GM18873 (cell line): ENCODE measurements around the gene KAT8.

Experiments
- ATAC-seq: cut with Tn5 transposase; IDR thresholded peaks from one replicate; pipeline ENCODE4 v1.9.1; 2021; ENCODE audit warnings: mild to moderate bottlenecking, moderate library complexity, moderate number of reproducible peaks; ENCODE audit not compliant: unreplicated experiment, low FRiP score

KAT8 gene

DNA sequence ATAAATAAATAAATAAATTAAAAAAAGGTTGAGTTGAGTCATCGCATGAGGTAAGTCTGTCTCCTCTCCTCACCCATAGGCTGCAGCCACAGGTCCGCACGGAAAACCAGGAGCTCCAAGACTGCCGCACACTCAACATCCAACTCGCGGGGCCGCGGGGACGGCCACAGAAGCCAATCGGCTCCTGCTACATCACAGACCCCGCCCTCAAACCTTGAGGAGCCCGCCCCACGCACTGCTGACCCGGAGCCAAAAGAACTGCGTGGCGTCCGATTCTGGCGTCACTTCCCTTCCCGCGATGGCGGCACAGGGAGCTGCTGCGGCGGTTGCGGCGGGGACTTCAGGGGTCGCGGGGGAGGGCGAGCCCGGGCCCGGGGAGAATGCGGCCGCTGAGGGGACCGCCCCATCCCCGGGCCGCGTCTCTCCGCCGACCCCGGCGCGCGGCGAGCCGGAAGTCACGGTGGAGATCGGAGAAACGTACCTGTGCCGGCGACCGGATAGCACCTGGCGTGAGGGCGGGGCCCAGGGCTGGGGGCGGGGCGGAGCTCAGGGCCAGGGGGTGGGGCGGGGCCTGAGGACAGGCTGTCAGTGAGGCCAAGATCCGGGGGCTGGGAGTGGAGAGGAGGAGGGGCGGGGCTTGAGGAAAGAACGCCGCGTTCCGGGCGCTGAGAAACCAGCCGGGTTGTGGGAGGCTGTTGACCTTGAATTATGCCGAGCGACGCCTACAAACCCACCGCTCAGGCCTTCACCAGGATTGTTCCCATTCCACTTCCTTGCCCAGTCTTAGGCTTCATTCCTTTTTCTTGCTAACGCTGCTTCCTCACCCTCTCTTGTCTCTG lies at the start of gene KAT8:
KAT8 (plus strand) TSS at position 281 of the 839 bp plus-strand sequence; CDS start at position 299, 18 bp downstream.
- peak; percentile 79 for ATAC-seq

DNA sequence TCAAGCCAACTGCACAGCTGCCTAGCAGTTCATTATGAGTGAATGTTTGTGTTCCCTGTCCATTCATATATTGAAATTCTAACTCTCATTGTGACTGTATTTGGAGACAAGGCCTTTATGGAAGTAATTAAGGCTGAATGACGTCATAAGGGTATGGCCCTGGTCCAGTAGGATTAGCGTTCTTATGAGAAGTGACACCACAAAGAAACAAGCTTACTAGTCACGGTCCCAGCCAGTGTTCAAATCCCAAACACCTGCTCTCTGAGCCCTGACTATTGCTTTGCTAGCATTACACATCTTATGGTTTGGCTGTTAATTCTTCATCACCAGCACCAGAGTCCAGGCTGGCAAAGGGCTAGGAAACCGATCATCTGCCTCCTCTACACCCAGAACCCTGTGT lies 45.6 kb upstream of the KAT8 start:
- ATAC-seq, result no peak

DNA sequence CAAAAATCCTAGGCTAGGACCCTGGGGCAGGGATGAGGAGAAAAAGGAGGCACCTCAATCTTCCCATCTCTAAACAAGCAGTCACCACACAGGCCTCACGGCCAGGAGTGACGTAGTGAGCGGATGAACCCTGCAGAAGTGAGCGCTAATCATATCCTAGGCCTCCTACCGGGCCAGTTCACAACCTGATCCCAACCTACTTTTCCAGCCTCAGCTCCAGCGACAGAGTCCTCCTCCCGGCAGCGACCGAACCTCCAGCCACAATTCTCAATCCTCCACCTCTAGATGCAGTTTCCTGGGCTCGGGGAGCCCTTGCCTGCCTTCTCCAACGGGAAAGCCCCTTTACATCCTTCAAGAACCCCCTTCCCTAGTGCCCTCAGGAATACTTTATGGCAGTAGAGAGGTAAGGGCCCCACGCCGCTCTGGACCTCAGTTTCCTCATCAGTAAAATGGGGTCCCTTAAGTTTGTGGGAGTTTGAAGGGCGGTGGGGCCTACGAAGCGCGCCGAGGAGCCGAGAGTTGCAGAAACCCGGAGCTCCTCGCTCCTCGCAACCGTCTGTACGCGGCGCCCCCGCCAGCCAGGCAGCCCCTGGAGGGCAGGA lies 44.8 kb upstream of the KAT8 start:
- no peak for ATAC-seq

DNA sequence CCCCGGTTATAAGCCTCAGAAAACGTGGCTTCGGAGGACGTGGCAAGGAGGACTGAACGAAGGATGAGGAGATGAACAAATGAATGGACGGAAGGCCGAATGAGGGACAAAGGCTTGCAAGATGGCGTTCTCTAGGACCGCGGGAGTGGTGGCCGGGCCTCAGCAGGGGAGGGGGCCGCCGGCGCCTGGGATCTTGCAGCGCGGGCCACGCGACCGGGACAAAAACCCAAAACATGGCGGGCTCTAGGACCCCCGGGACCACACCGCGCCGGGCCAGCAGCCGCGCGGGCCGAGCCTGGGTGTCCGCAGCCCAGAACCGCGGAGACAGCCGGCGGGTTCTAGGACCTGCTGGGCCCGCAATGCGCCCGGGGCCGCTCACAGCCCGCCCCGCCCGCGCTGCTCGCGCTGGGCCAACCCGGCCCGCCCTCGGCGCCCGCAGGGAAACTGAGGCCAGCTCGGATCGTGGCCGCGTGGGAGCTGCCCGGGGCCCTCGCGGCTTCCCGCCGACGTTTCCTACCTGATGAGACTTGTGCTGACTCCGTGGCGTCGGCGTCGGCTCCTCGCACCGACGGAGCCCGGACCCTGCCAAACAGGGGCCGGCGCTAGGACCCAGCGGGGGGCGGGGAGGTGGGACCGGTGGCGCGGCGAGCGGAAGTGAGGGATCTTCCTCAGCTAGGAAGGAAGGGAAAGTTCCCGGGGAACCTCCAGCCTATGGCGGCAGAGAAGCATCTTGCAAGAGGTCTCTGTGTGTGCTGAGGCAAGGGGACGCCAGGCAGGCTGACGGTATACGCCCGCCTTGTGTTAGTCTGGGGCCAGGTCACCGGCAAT lies 44.1 kb upstream of the KAT8 start:
- peak; percentile 46 for ATAC-seq

DNA sequence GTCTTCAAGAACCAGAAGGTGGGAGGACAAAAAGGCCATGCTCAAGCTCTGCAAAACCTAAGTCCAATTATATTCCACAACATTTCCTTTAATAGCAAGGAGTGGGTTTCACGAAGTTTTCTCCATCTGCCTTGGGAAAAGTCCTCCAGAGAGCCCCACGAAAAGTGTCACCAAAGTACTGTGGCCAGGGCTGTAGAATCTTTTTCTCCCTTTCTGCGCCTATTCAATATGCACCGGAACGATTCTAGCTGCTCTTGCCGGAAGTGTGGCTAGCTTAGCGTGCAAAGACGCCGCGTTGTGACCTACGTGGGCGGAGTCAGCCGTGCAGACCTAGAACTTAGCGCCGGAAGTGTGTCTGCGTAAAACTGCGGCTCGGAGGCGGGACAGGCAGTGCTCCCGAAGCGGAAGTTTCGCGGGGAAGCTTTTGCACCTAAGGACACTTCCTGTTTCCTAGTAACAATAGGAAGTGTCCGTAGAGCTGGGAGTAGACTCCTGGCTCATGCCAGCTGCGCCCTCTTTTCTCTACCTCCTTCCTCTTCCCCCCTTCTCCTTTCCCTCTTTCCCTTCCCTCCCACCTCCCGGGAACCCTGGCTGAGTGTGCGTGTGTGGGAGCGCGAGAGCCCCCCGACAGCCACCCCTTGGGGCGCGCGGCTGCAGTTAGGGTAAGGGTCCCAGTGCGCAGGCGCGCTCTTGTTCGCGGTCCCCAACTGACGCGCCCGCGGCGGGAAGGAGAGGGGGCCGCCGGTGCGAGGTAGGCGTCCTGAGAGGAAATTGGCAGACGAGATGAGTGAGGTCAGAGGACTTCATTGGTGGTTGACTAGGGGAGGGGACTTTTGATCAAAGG lies 43.3 kb upstream of the KAT8 start, which contains the start of the genes ZNF646 and ZNF668:
ZNF646 (plus strand) TSS at position 453 of the 844 bp plus-strand sequence. CDS start 1,903 bp downstream, outside the sequence.
ZNF668 (minus strand) TSS at position 271 of the 844 bp plus-strand sequence. CDS start 9,781 bp downstream, outside the sequence.
- peak; percentile 61 for ATAC-seq

DNA sequence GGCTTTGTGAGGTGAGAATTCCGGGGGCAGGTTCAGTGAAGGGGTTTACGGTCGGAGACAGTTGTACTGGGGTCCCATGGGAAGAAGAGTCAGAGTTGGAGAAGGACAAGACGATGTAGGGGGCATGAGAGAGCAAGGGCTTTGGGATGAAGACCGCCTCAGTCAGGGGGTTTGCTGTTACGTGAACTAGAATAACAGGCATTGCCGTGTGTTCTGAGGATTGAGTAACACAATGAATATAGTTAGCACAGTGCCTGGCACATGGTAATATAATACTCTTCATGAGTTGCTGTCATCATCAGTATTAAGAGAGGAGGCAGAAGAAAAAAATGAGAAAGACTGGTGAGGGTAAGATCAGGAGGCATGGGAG lies 42.7 kb upstream of the KAT8 start:
- ATAC-seq, result no peak

GRCh38 chr16:31076319-31076718 lies 41.1 kb upstream of the KAT8 start:
- no peak for ATAC-seq

DNA sequence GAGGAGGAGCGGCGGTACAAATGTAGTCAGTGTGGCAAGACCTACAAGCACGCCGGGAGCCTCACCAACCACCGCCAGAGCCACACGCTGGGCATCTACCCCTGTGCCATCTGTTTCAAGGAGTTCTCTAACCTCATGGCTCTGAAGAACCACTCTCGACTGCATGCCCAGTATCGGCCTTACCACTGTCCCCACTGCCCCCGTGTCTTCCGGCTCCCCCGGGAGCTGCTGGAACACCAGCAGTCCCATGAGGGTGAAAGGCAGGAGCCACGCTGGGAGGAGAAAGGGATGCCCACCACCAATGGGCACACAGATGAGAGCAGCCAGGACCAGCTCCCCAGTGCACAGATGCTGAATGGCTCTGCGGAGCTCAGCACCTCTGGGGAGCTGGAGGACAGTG lies 40.4 kb upstream of the KAT8 start:
- no peak for ATAC-seq

GRCh38 chr16:31077592-31078396 lies 39.7 kb upstream of the KAT8 start:
- no peak for ATAC-seq

DNA sequence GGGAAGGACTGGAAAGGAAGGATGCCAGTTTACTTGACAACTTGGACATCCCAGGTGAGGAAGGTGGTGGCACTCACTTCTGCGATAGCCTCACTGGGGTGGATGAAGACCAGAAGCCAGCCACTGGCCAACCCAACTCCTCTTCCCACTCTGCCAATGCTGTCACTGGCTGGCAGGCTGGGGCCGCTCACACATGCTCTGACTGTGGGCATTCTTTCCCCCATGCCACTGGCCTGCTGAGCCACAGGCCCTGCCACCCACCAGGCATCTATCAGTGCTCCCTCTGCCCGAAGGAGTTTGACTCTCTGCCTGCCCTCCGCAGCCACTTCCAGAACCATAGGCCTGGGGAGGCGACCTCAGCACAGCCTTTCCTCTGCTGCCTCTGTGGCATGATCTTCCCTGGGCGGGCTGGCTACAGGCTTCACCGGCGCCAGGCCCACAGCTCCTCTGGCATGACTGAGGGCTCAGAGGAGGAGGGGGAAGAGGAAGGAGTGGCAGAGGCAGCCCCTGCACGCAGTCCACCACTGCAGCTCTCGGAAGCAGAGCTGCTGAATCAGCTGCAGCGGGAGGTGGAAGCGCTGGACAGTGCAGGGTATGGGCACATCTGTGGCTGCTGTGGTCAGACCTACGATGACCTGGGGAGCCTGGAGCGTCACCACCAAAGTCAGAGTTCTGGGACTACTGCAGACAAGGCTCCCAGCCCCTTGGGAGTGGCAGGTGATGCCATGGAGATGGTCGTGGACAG lies 38.7 kb upstream of the KAT8 start:
- no peak for ATAC-seq

GRCh38 chr16:31079342-31079944 lies 38.0 kb upstream of the KAT8 start:
- no peak for ATAC-seq

DNA sequence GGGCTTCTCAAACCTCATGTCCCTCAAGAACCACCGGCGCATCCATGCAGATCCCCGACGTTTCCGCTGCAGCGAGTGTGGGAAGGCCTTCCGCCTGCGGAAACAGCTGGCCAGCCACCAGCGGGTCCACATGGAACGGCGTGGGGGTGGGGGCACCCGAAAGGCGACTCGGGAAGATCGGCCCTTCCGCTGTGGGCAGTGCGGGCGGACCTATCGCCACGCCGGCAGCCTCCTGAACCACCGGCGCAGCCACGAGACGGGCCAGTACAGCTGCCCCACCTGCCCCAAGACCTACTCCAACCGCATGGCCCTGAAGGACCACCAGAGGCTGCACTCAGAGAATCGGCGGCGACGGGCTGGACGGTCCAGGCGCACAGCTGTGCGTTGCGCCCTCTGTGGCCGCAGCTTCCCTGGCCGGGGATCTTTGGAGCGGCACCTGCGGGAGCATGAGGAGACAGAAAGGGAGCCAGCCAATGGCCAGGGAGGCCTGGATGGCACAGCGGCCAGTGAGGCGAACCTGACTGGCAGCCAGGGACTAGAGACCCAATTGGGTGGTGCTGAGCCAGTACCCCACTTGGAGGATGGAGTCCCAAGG lies 37.3 kb upstream of the KAT8 start:
- ATAC-seq, result no peak

DNA sequence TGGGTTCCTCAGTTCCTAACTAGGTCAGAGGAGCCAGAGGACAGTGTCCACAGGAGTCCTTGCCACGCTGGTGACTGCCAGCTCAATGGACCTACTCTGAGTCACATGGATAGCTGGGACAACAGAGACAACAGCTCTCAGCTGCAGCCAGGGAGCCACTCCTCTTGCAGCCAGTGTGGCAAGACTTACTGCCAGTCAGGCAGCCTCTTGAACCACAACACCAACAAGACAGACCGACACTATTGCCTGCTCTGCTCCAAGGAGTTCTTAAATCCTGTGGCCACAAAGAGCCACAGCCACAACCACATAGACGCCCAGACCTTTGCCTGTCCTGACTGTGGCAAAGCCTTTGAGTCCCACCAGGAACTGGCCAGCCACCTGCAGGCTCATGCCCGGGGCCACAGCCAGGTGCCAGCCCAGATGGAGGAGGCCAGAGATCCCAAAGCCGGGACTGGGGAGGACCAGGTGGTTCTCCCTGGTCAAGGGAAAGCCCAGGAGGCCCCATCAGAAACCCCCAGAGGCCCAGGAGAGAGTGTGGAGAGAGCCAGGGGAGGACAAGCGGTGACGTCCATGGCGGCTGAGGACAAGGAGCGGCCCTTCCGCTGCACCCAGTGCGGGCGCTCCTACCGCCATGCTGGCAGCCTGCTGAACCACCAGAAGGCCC lies 36.6 kb upstream of the KAT8 start:
- ATAC-seq, result no peak

DNA sequence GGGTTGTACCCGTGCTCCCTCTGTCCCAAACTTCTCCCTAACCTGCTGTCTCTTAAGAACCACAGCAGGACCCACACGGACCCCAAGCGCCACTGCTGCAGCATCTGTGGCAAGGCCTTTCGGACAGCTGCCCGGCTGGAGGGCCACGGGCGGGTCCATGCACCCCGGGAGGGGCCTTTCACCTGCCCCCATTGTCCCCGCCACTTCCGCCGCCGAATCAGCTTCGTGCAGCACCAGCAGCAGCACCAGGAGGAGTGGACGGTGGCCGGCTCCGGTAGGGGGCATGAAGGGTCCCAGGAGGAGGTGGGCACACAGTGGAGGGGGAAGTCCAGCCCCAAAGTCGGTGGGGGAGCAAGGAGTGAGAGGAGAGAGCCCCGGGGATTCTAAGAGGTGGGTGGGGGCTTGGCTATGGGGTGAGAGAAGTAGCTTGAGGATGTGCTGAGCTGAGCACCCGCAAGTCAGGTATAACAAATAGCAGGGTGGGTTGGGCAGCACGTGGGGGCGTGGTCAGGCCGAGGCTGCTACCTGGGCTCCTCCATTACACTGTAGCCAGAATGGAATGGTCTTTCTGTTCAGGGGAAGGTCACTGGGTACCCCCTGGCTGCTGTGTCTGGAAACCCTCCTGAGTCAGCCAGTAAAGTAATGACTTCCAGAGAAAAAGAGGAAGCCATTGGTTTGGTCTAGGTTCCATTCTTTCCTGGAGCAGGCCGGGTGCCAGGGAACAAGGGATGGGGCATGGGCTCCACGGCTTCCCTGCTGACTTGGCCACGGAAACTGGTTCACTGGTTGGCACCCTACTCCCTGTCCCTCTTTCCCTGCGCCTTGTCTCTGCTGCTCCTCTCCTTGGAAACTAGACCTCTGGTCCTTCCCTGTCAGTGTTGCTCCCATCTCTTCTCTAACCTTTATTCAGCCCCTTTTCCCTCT lies 35.8 kb upstream of the KAT8 start:
- ATAC-seq, result no peak

- ATAC-seq, result no peak
Observed at GRCh38 chr16:31082368-31083045, 35.0 kb upstream of the KAT8 start.

GRCh38 chr16:31083081-31083480 lies 34.4 kb upstream of the KAT8 start:
- ATAC-seq, result no peak
